HL-60 (cell line): ENCODE measurements around the gene ALPL.

Experiments used
- DNase-seq, 2 experiments: peaks; one replicate each; pipeline ENCODE4 v3.0.0-alpha.2; 2010 to 2020; ENCODE audit warnings: low read depth in 1 of 2, low spot score in 1 of 2
- H3K27ac ChIP-seq: fragments of 250-450 bp; sonication (Bioruptor Pico); replicated peaks from 2 replicates; pipeline ENCODE4 v1.5.1; 2020; ENCODE audit warnings: mild to moderate bottlenecking, moderate library complexity
- H3K27me3 ChIP-seq: fragments of 250-450 bp; sonication (Bioruptor Pico); 2 replicates; pipeline ENCODE4 v1.5.1; 2021; ENCODE audit warnings: mild to moderate bottlenecking, moderate library complexity; ENCODE audit not compliant: insufficient read depth, poor library complexity, severe bottlenecking
- H3K4me3 ChIP-seq: replicated peaks from 2 replicates; pipeline ENCODE4 v1.5.1; 2011; ENCODE audit warnings: mild to moderate bottlenecking, control low read depth, low read length; ENCODE audit not compliant: insufficient read depth
- CTCF ChIP-seq: IDR thresholded peaks from one replicate; pipeline ENCODE4 v1.5.1; 2011; ENCODE audit warnings: low read length, control low read depth, inconsistent platforms; ENCODE audit not compliant: insufficient read depth
- GABPA ChIP-seq: IDR thresholded peaks from 2 replicates; pipeline ENCODE4 v1.6.1; 2012; ENCODE audit warnings: low read depth
- POLR2AphosphoS5 ChIP-seq: IDR thresholded peaks from 2 replicates; pipeline ENCODE4 v1.6.1; 2012; ENCODE audit warnings: low read depth
- SPI1 ChIP-seq: IDR thresholded peaks from 2 replicates; pipeline ENCODE4 v1.6.1; 2012; ENCODE audit warnings: low read depth, mild to moderate bottlenecking, borderline replicate concordance
- TF ChIP-seq, protein P1 (sequence below): IDR thresholded peaks from 2 replicates; pipeline ENCODE4 v1.6.1; 2012; ENCODE audit warnings: low read depth; ENCODE audit not compliant: insufficient replicate concordance

Gene ALPL

DNA sequence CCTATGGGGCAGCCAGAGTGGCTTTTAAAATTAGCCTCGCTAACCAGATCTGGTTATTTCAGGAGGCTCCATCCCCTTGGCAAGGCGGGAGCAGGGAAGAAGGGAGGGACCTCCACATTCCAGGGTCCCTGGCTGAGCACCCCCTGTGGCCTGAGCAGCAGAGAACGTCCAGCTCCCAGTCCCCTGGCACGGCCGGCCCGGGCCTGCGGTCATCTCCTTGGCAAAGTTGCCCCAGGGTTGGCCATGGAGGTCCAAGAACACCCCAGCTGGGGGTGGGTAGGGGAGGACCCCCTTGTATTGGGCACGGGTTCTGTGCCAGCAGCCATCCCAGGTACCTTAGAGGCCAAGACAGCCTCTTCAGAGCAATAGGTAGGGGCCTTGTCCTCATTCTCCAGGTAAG, 84.0 kb downstream of the ALPL start:
- Histone ChIP-seq H3K4me3 (no peak overlapping the region), H3K27me3 (peaks cover 7% of the 10 kb centered on the region), H3K27ac (no peak overlapping the region)
- DNase-seq = no peak
- TF ChIP-seq, protein P1, sequence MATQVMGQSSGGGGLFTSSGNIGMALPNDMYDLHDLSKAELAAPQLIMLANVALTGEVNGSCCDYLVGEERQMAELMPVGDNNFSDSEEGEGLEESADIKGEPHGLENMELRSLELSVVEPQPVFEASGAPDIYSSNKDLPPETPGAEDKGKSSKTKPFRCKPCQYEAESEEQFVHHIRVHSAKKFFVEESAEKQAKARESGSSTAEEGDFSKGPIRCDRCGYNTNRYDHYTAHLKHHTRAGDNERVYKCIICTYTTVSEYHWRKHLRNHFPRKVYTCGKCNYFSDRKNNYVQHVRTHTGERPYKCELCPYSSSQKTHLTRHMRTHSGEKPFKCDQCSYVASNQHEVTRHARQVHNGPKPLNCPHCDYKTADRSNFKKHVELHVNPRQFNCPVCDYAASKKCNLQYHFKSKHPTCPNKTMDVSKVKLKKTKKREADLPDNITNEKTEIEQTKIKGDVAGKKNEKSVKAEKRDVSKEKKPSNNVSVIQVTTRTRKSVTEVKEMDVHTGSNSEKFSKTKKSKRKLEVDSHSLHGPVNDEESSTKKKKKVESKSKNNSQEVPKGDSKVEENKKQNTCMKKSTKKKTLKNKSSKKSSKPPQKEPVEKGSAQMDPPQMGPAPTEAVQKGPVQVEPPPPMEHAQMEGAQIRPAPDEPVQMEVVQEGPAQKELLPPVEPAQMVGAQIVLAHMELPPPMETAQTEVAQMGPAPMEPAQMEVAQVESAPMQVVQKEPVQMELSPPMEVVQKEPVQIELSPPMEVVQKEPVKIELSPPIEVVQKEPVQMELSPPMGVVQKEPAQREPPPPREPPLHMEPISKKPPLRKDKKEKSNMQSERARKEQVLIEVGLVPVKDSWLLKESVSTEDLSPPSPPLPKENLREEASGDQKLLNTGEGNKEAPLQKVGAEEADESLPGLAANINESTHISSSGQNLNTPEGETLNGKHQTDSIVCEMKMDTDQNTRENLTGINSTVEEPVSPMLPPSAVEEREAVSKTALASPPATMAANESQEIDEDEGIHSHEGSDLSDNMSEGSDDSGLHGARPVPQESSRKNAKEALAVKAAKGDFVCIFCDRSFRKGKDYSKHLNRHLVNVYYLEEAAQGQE = no peak
- TF ChIP-seq CTCF (no peak), POLR2AphosphoS5 (no peak), GABPA (no peak), SPI1 (no peak)

DNA sequence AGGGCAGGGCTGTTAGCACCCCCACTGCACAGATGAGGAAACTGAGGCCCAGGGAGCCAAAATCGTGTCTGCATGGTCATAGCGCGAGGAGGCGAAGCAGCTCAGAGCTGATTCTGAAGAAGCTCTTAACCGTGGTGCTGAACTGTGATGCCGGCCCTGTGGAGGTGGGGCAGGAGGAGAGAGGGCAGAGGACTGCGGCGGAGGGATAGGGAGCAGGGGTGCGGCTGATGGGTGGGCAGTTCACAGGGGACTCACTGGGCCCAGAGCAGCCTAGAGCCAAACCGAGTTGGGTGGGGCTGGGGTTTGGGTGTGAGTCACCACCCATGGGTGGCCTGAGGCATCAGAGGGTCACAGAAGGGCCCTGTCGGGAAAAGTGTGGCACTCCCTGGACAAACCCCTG, 85.3 kb downstream of the ALPL start:
- no peak for DNase-seq
- Histone ChIP-seq H3K27ac (no peak overlapping the region), H3K4me3 (no peak overlapping the region), H3K27me3 (peaks cover 3% of the 10 kb centered on the region)
- TF ChIP-seq POLR2AphosphoS5 = no peak
- TF ChIP-seq GABPA = no peak
- TF ChIP-seq, protein P1 = peak; percentile 71
- TF ChIP-seq CTCF = no peak
- TF ChIP-seq SPI1 = no peak

- H3K4me3 ChIP-seq = no peak overlapping the region
- peak; percentile 54 for TF ChIP-seq CTCF
- no peak for TF ChIP-seq POLR2AphosphoS5
- H3K27me3 ChIP-seq = no peaks in the 10 kb centered on the region
- DNase-seq = peak in 1 of 2 experiments; percentile 67
- H3K27ac ChIP-seq = no peak overlapping the region
These were observed 86.0 kb downstream of the ALPL start for GRCh38 chr1:21594935-21595897.
